HG03575 (cell line): ENCODE results near the gene HDGFL2.

Experiments
- ATAC-seq: cut with Tn5 transposase; IDR thresholded peaks from one replicate; pipeline ENCODE4 v1.9.1; 2021; ENCODE audit not compliant: unreplicated experiment, insufficient number of reproducible peaks, low FRiP score; ENCODE audit errors: extremely low read depth

HDGFL2 gene

GRCh38 chr19:4506449-4507149 is 34.5 kb downstream of the HDGFL2 start:
- ATAC-seq = no peak

GRCh38 chr19:4507150-4507452 is 35.0 kb downstream of the HDGFL2 start:
- no peak for ATAC-seq

GRCh38 chr19:4507804-4508203 is 35.7 kb downstream of the HDGFL2 start:
- ATAC-seq = no peak

- ATAC-seq = no peak
These were observed 36.6 kb downstream of the HDGFL2 start for GRCh38 chr19:4508698-4509097.

GRCh38 chr19:4510435-4511255 is 38.5 kb downstream of the HDGFL2 start:
- no peak for ATAC-seq

- ATAC-seq = no peak
These were observed 39.4 kb downstream of the HDGFL2 start for GRCh38 chr19:4511300-4512054.

GRCh38 chr19:4512070-4512469 is 40.0 kb downstream of the HDGFL2 start:
- ATAC-seq = no peak

- ATAC-seq = no peak
These were observed 41.2 kb downstream of the HDGFL2 start for GRCh38 chr19:4513248-4513647.

GRCh38 chr19:4515732-4516131 is 43.6 kb downstream of the HDGFL2 start:
- ATAC-seq = no peak

- no peak for ATAC-seq
These were observed 44.3 kb downstream of the HDGFL2 start for GRCh38 chr19:4516199-4516938.

GRCh38 chr19:4516939-4517300 is 44.8 kb downstream of the HDGFL2 start:
- ATAC-seq = no peak

GRCh38 chr19:4517451-4518057 is 45.5 kb downstream of the HDGFL2 start:
- no peak for ATAC-seq

- ATAC-seq = no peak
These were observed 46.5 kb downstream of the HDGFL2 start, which contains the start of gene PLIN4 for GRCh38 chr19:4518345-4519171. Gene PLIN4 (minus strand): TSS chr19:4518486. CDS start chr19:4518272, 214 bp downstream.

GRCh38 chr19:4519172-4519496 is 47.0 kb downstream of the HDGFL2 start:
- no peak for ATAC-seq

GRCh38 chr19:4519521-4520277 is 47.6 kb downstream of the HDGFL2 start:
- no peak for ATAC-seq

- no peak for ATAC-seq
These were observed 49.2 kb downstream of the HDGFL2 start for GRCh38 chr19:4521170-4521887.

- ATAC-seq = no peak
These were observed 49.8 kb downstream of the HDGFL2 start for GRCh38 chr19:4521888-4522242.
